Gastrocnemius medialis (tissue), 4 donors: Measurements from ENCODE around the gene FAM107B.

Experiments
- CTCF ChIP-seq, 5 experiments: fragments of 450-650 bp in 3 of 5; fragments of 200-600 bp in 2 of 5; sonication (generic) in 2 of 5; IDR thresholded peaks in 4 of 5; conservative IDR thresholded peaks in 1 of 5; 1 replicate in 4 of 5; 2 replicates in 1 of 5; pipeline ENCODE4 v1.5.1; 2016 to 2019; ENCODE audit warnings: antibody characterized with exemption in 5 of 5, mild to moderate bottlenecking in 3 of 5, moderate library complexity in 3 of 5
- POLR2A ChIP-seq, 2 donors: fragments of 450-650 bp; IDR thresholded peaks; one replicate each; pipeline ENCODE4 v1.6.1; 2017; ENCODE audit warnings: antibody characterized with exemption in 2 of 2, mild to moderate bottlenecking in 2 of 2, moderate library complexity in 2 of 2

- TF ChIP-seq CTCF (IDR thresholded peaks at IDR 0.05 in 4 of 5, conservative IDR thresholded peaks at IDR 0.05 in 1 of 5), result no peak
- TF ChIP-seq POLR2A (IDR thresholded peaks at IDR 0.05), result no peak
Observed at GRCh38 chr10:14731875-14732512, 42.7 kb downstream of the FAM107B start.
